ENCODE results near the gene DNAH9. TPM values are rescaled to one million over a fixed set of nuclear protein-coding genes. Genes with fewer than 3 reads are reported as not detected.

Gene DNAH9
- total RNA-seq, 1 donor from 2014 or later = not detected

DNA sequence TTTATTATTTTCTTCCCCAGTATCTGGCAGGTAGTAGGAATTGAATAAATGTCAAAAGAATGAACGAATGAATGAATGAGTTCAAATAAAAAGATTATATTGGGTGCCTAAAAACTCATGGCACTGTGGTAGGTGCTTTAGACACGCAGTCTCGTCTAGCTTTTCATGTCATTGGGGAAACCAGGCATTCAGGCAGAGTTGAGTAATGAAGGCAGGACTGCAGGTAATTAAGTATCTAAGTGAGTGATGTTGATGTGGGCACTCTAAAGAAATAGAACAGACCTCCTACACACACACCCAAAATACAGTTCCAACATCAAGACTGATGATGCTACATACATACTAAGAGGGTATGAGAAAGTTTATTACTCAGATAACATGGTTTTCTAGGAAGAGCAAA is 302.4 kb downstream of the DNAH9 start:
- Histone ChIP-seq H3K4me3 (no peak overlapping the region), H3K27me3 (no peaks in the 10 kb centered on the region), H3K9me3 (no peaks in the 10 kb centered on the region), H3K4me1 (no peaks in the 10 kb centered on the region), H3K36me3 (no peaks in the 10 kb centered on the region), H3K27ac (no peak overlapping the region)
- TF ChIP-seq CTCF (IDR thresholded peaks at IDR 0.05) = no peak
- no peak for DNase-seq (ENCODE audit: low spot score in 2 of 2)
- intact Hi-C loops (cut with DNase I) = no loop called here

DNA sequence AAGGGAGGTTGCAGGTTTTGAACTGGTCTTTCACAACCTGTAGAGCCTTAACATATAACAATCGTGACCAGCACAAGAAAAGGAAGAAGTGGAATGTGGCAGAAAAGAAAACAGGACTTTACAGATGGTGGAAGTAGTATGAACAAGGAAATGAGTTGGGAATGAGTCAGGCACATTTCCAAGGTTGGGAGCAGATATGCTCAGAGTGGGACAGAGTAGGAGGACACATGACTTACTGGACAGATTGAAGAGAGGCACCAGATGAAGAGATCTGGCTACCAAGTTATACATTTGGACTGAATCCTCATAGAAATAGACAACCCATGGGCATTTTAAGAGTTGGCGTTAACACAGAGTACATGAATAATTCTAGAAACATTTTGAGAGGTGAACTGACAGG is 303.7 kb downstream of the DNAH9 start:
- TF ChIP-seq CTCF (IDR thresholded peaks at IDR 0.05) = no peak
- intact Hi-C loops (cut with DNase I) = no loop called here

GRCh38 chr17:11908711-11909146 is 310.5 kb downstream of the DNAH9 start:
- intact Hi-C loops (cut with DNase I) = no loop called here
- Histone ChIP-seq H3K4me1 (no peaks in the 10 kb centered on the region), H3K4me3 (no peak overlapping the region), H3K27me3 (no peaks in the 10 kb centered on the region), H3K9me3 (peaks cover 0 to 5% of the 10 kb centered on the region in 2 donors), H3K27ac (no peak overlapping the region), H3K36me3 (no peaks in the 10 kb centered on the region)
- DNase-seq (ENCODE audit: low spot score in 2 of 2) = no peak
- TF ChIP-seq CTCF (IDR thresholded peaks at IDR 0.05) = no peak

More for the DNA sequence above, 303.7 kb downstream of the DNAH9 start:
- no peak for DNase-seq (ENCODE audit: low spot score in 2 of 2)
- no peak overlapping the region for H3K4me3 ChIP-seq
- no peaks in the 10 kb centered on the region for H3K36me3 ChIP-seq
- H3K27ac ChIP-seq = no peak overlapping the region
- H3K27me3 ChIP-seq = no peaks in the 10 kb centered on the region
- no peaks in the 10 kb centered on the region for H3K4me1 ChIP-seq
- H3K9me3 ChIP-seq = no peaks in the 10 kb centered on the region

DNA sequence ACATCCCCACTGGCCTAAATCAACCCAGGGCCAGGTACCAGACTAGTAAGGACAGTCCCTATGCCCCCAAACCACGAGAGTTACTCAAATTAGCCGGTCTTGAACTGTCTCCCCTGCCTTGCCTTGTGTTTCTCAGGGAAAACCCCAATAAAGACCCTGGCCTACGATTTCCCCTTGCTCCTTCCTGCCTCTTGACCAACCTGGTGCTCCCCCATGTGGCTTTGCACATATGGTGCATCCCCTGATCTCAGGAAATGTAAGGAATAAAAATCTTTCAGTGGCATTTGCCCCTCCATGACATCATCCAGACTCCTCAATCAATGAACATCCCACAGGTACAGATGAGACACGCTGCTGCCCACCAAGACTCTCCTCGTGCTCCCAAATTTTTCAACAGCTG is 311.1 kb downstream of the DNAH9 start:
- no peak for DNase-seq (ENCODE audit: low spot score in 2 of 2)
- H3K36me3 ChIP-seq = no peaks in the 10 kb centered on the region

GRCh38 chr17:11916091-11916490 is 317.8 kb downstream of the DNAH9 start:
- peaks cover 0 to 5% of the 10 kb centered on the region in 2 donors for H3K9me3 ChIP-seq
- no peaks in the 10 kb centered on the region for H3K27me3 ChIP-seq
- intact Hi-C loops (cut with DNase I) = no loop called here
- H3K4me1 ChIP-seq = no peaks in the 10 kb centered on the region
- no peak overlapping the region for H3K27ac ChIP-seq
- no peaks in the 10 kb centered on the region for H3K36me3 ChIP-seq
- TF ChIP-seq CTCF (IDR thresholded peaks at IDR 0.05) = no peak
- H3K4me3 ChIP-seq = no peak overlapping the region
- DNase-seq (ENCODE audit: low spot score in 2 of 2) = no peak

More for the DNA sequence above, 311.1 kb downstream of the DNAH9 start:
- no peak for TF ChIP-seq CTCF (IDR thresholded peaks at IDR 0.05)
- Histone ChIP-seq H3K27me3 (no peaks in the 10 kb centered on the region), H3K4me3 (no peak overlapping the region), H3K4me1 (no peaks in the 10 kb centered on the region), H3K9me3 (peaks cover 0 to 5% of the 10 kb centered on the region in 2 donors), H3K27ac (no peak overlapping the region)
- intact Hi-C loops (cut with DNase I) = no loop called here

DNA sequence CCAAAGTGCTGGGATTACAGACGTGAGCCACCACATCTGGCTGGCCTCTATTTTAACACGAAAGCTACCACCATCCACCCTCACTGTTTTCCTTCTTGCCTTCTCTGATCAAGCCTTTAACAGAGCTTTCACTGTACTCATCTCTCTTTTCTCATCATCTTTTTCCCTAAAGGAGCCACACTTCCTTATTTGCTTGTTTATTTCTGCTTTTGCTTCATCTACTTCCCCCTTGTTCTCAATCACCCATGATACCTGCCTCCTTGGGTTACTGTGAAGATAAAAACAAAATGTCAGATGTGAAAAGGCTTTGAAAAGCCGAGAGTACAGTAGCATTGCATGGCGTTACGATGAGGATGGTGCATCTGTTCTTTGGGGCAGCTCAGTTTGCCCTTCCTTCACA is 319.1 kb downstream of the DNAH9 start:
- Histone ChIP-seq H3K9me3 (peaks cover 0 to 5% of the 10 kb centered on the region in 2 donors), H3K27ac (no peak overlapping the region), H3K4me3 (no peak overlapping the region), H3K27me3 (no peaks in the 10 kb centered on the region), H3K4me1 (no peaks in the 10 kb centered on the region), H3K36me3 (no peaks in the 10 kb centered on the region)
- DNase-seq (ENCODE audit: low spot score in 2 of 2) = no peak
- TF ChIP-seq CTCF (IDR thresholded peaks at IDR 0.05) = no peak
- intact Hi-C loops (cut with DNase I) = no loop called here

All from ascending aorta (tissue), 2 donors.